LNCaP clone FGC (cell line): ENCODE data around the gene KANK4.

Experiments
- DNase-seq: peaks from one replicate; pipeline ENCODE4 v3.0.0-alpha.2; 2011; ENCODE audit warnings: low read depth
- H3K4me3 ChIP-seq: 2 replicates; pipeline ENCODE4 v1.5.1; 2011; ENCODE audit warnings: mild to moderate bottlenecking, low read depth, low read length, control low read depth
- CTCF ChIP-seq: IDR thresholded peaks from 2 replicates; pipeline ENCODE4 v1.5.1; 2012; ENCODE audit warnings: mild to moderate bottlenecking; ENCODE audit not compliant: control insufficient read depth, insufficient read depth; ENCODE audit errors: extremely low read depth

KANK4 gene

GRCh38 chr1:62280150-62280549, 39.1 kb downstream of the KANK4 start:
- TF ChIP-seq CTCF = no peak
- no peak overlapping the region for H3K4me3 ChIP-seq
- no peak for DNase-seq

GRCh38 chr1:62276791-62277190, 42.4 kb downstream of the KANK4 start:
- DNase-seq = no peak
- no peak for TF ChIP-seq CTCF
- no peak overlapping the region for H3K4me3 ChIP-seq

- TF ChIP-seq CTCF = no peak
- H3K4me3 ChIP-seq = no peak overlapping the region
- no peak for DNase-seq
Measured at GRCh38 chr1:62274496-62275485, 44.4 kb downstream of the KANK4 start.

GRCh38 chr1:62273953-62274352, 45.3 kb downstream of the KANK4 start:
- no peak overlapping the region for H3K4me3 ChIP-seq
- TF ChIP-seq CTCF = no peak
- DNase-seq = no peak

- no peak for DNase-seq
- H3K4me3 ChIP-seq = no peak overlapping the region
- TF ChIP-seq CTCF = no peak
Measured at GRCh38 chr1:62271948-62272728, 47.1 kb downstream of the KANK4 start.

GRCh38 chr1:62271134-62271533, 48.1 kb downstream of the KANK4 start:
- no peak overlapping the region for H3K4me3 ChIP-seq
- TF ChIP-seq CTCF = no peak
- no peak for DNase-seq
